GM18909 (cell line): ENCODE results near the gene CHPF.

ENCODE experiments used
- ATAC-seq: cut with Tn5 transposase; IDR thresholded peaks from one replicate; pipeline ENCODE4 v1.9.1; 2021; ENCODE audit warnings: mild to moderate bottlenecking; ENCODE audit not compliant: unreplicated experiment, poor library complexity

Gene CHPF

DNA sequence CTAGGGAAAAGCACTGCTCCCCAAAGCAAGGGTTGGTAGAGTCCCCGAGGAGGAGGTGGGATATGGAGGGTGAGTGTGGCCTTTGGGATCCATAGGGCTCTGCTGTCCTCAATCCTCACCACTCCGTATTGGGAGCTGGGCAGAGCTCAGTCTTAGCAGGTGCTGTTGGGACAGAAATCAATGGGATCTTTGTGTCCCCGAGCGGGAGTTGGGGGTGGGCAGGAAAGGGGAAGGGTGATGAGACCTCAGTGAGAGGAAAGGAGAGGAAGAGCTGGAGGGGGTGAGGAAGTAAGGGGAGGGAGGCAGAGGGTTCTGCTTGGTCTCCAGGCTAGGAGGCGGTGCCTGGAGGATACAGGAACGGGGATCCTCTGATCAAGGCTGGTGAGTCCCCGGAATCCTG lies 26.7 kb downstream of the CHPF start:
- no peak for ATAC-seq

DNA sequence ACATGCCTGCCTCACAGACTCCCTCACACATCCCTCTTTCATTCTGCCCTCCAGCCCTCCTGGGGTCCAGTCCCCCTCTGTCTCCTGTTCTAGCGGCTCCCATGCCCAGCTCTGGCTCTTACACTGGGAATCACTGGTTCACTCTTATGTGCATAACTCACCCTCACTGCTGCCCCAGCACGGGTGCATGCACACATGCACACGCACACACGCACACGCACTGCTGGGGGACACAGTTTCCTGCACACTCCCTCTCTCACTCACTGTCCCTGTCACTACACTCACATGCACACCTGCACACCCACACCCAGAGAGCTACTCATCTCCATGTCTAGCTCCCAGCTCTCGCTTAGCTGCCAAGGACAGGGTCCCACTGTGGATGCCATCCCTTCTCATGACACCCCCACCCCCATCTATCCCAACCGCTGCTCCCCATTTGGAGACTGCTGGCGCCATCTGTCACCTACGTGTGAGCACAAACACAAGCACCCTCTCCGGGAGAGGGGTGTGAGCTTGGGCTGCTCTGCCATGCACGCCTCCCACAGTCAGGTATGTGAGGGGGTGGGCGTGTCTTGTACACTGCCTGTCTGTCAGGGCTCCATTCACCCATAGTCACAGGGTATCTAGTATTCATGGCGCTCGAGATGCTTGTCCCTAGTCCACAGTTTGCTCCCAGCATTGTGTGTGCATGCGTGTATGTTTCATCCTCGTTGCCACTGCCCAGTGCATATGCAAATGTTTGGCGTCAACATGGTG lies 27.6 kb downstream of the CHPF start:
- ATAC-seq = no peak

DNA sequence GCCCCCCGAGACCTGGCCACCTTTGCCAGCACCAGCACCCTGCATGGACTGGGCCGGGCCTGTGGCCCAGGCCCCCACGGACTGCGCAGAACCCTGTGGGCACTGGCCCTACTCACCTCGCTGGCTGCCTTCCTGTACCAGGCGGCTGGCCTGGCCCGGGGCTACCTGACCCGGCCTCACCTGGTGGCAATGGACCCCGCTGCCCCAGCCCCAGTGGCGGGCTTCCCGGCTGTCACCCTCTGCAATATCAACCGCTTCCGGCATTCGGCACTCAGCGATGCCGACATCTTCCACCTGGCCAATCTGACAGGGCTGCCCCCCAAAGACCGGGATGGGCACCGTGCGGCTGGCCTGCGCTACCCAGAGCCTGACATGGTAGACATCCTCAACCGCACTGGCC lies 28.8 kb downstream of the CHPF start:
- no peak for ATAC-seq

DNA sequence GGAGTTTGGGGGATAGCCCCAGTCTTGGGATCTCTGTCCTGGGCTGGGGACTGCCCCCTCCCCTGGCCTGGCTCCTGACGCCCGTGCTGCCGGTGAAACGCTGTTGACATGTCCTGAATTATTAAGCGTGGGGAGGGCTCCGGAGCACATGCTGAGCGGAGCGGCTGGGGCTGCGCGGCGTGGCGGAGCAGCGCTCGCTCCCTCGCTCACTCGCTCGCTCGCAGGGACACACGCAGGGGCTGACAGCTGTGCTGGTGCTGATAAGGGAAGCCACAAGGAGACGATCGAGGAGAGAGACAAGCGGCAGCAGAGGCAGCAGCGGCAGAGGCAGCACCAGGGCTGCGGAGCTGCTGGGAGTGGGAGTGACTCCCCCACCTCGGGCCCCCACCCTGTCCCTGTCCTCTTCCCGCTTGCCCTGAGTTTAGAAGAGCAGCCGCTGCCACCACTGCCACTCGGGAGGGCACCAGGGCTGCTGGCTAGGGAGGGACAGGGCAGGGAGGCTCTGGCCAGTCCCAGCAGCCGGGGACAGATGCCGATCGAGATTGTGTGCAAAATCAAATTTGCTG lies 29.3 kb downstream of the CHPF start, which contains the start of gene ASIC4:
TSS of gene ASIC4 (plus strand) at position 287 of the 566 bp plus-strand sequence. CDS start at position 530, 243 bp downstream.
- no peak for ATAC-seq

DNA sequence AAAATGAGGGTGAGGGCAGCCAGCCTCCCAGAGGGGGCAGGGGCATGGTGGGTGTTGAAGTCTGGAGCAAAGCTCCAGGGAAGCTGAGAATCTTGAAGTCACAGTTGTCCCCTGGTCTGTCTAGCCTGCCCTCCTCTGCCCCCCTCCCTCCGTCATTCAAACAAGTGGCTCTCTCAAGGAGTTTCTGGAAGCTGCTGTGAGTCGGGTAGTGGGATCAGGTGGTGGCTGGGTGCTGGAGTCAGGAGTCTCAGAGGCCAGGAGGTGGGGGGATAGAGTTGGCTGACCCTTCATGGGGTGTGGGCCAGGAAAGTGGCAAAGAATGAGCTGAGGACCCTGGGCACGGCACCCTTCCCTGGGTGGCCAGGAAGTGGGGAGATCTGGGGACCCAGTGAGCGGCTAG lies 29.8 kb downstream of the CHPF start:
- no peak for ATAC-seq

DNA sequence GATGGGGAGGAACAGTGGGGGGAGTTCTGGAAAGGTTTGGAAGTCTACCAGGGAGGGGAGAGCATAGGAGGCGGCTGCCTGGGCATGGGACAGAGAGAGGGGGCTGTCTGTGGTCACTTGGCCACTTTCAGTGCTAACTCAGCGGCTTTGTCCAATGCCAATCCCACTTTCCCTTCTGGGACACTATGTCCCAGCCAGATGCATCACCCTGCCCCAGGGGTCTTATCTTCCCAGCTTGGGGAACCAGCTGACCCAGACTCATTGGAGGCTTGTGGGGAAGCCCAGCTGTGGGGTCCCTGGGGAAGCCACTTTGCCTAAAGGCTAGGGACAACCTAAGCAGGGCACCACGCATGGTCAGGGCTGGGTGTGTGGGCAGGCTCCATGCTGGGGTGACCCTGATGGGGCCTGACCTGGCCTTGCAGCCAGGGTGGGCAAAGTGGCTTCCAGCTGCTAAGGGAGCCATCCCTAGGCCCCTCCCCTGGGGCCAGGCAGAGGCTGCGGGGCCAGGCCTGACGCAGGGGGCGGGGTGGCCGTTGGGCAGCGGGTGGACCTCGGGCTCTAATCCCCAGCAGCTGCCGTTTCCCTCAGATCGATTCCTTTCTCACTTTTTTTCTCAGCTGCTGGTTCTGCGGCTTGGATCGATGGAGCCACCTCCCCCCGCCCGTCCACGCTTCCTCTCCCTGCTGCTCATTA lies 30.9 kb downstream of the CHPF start:
- ATAC-seq = no peak

DNA sequence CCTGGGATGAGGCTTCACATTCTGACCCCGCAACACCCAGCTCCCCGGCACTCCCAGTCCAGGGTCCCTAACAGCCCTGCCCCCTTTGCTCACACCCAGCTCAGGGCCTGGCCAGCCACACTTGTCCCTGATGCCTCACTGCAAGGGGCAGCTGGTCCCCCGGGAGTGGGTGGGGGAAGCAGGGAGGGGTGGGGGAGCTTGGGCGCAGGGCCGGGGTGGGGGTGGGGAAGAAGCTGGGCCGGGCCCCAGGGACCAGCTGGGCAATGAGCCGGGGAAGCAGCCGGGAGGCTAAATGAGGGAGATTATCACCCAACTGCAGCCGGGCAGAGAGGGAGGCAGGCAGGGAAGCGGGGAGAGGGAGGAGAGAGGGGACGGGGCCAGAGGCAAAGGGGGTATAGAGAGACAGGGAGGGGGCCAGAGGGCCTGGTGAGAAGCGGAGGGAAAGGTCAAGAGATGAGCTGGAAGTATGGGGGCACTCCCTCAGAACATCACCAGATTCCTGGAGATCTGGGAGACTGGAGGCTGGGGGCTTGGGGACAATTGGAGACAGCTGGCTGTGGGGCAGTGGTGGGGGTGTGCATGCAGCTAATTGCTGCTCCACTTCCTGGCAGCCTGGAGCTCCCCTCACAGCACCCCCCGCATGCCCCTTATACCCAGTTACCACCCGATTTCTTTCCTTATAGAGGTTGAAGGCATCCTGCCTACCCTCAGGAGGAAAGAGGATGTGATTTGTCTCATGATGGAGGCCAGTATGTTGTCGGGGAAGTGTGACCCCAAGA lies 31.9 kb downstream of the CHPF start:
- ATAC-seq = no peak

DNA sequence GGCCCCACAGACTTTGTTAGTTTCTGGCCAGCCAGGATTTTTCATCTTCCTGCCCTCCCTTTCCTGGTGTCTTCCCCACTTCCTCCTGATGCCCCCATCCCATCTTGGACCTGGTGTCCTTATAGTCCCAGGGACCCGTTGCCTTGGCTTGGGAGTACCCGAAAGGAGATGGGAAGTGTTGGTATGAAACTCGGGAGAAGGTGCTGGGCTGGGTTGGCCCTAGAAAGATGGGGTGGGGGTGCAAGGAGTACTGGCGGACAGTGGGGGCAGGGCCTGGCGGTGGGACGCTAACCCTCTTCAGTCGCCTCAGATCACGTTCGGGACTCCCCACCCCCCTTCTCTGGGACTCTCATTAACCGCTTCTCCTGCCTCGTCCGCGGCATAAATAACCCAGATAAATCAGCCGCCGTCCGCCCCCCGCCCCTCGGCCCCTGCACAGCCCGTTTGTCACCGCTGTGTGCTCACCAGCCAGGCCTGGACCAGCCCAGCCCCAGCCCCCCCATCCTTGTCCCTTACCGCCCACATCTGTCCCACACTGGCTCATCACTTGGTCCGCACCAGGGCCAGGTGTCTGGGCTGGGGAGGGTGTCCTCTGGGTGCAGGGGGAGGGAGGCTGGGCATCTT lies 33.0 kb downstream of the CHPF start:
- ATAC-seq = no peak

DNA sequence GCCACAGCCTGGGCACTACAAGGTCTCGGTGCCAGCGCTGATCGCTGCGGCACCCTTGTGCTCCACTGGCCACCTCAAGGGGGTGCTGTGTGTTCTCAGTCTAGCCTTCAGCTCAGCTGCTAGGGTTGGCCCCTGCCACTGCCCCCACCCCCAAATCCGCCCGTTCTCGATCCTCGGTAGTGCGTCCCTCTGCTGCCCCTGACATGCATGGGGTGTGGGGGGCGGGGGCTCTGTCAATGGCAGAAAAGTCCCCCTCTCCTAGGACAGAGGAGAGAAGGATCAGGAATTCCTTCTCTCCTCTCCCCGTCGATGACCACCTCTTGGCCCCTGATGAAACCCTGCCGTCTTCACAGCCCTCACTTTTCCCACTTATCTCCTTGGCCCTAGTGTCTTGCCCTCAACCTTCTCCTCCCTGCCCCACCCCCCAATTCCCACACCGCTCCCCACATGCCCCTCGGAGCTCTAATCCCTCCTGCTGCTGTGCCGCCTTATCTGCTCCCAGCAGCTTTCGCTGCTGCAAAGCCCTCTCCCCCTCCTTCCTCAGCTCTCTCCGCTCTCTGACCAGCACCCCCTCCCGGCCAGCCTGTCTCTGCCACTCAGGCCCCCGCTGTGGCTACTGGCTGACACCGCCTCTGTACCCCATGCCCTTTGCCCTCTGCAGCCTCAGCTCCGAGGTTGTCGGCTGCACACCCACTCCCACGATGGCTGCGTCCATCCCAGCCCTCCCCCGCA lies 33.7 kb downstream of the CHPF start:
- ATAC-seq = peak; percentile 55

DNA sequence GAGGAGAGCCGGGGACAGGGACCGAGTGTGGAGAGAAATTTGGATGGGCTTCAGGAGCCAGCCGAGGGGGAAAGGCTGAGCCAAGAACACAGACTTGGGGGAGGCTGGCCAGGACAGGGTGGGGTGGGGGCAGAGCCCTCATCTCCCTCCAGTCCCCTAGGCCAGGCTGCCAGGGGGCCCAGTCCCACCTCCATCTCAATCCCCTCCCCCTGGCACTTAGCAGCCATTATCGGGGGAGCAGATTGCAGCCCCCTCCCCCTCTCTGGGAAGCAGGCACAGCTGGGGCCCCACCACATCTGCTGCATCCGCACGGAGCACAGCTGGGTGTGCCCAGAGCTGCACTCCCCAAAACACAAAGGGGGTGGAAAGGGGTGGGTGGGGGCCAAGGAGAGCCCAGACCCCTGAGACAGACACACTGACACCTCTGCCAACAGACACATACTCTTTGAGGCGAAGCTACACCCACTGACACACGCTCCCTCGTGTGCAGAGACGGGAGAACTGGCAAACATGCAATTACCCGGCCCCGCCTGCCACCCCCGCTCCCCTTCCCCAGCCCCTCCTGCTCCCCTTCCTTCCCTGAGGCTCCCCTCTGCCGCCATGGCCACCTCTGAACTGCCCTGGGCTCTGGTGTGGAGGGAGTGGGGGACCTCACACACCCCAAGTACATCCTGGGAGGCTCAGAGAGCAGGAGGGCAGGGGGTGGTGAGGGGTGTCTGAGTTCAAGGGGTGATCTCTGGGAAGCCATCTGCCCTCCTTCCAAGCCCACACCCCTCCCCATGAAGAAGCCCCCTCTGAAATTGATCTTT lies 34.4 kb downstream of the CHPF start:
- ATAC-seq = peak; percentile 21

DNA sequence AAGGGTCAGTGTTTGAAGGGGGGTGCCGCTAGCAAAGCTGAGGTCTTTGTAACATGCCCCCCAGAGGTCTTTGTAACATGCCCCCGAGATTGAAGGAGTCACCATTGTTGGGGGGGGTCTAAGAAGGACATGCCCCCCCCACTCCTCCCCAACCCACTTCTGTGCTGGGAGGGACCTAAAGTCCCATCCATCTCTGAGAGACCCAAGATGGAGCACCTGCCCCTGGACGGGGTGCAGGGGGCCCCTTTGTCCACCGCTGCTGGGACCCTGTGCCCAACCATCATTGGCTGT lies 35.2 kb downstream of the CHPF start:
- no peak for ATAC-seq

DNA sequence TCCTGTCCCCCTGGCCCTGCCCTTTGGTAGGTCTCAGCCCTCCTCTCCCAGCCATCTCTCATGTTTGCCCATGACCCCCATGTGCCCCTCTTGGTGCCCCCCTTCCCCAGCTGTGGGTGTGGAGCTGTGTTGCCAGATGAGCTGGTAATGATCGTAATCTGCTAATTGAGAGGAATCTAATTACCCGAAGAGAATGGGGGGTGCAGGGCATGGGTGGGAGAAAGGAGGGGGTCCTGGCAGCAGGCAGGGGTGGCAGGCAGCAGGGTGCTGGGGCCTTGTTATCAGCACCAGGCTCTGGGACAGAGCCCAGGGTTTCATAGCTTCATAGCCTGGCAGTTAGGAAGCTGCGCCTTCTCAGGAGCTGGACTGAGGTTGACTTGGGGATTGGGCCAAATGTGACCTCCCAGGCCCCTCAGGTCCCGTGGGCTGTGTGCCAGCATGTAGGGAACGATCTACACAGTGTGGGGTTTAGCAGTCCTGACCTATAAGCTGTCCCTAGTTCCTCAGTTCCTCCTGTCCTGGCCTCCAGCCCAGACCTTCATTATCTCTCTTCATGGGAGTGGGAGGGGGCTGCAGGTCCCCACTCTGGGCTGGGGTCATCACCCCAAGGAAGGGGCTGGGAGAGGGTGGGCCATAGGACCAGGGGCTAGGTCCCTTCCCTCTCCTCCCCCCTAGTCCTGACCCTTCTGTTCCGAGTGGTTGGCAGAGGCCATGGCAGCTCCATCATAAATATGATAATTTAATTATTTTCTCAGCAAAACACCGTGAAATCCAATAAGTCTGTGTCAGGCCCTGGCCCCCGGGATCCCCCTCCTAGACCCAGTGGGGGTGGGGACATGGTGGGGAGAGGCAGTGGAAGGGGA lies 35.8 kb downstream of the CHPF start:
- no peak for ATAC-seq

DNA sequence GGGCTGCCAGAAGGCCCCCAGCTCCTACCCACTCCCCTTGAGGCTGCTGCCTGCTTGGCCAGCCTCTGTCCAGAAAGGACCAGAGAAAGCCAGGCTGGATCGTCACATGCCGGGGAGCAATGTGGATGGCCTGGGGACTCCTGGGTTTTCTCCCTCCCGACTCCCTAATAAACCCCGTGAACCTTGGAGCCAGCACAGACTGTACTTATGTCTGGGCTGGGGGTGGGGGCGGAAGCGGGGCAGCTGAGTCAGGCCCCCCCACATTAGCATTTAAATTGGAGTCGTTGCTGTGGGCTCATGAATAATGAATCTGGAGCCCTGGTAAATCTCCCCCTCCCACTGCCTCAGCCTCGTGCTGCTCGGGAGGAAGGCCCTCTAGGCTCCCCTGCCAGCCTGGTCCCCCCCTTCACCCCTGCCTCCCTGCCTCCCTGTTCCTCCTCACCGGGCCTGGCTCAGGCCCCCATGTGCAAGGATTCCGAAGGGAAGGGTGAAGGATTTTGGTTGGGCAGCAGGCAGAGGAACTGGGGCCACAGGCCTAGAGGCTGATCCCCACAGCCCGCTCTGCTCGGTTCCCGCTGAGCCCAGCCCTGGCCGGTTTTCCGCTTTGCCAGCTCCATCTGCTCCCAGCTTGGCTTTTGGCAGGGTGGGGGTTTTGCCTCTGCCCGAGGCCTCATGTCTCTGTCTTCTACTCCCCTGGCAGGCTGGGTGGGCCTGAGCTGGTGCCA lies 36.6 kb downstream of the CHPF start:
- ATAC-seq = no peak

DNA sequence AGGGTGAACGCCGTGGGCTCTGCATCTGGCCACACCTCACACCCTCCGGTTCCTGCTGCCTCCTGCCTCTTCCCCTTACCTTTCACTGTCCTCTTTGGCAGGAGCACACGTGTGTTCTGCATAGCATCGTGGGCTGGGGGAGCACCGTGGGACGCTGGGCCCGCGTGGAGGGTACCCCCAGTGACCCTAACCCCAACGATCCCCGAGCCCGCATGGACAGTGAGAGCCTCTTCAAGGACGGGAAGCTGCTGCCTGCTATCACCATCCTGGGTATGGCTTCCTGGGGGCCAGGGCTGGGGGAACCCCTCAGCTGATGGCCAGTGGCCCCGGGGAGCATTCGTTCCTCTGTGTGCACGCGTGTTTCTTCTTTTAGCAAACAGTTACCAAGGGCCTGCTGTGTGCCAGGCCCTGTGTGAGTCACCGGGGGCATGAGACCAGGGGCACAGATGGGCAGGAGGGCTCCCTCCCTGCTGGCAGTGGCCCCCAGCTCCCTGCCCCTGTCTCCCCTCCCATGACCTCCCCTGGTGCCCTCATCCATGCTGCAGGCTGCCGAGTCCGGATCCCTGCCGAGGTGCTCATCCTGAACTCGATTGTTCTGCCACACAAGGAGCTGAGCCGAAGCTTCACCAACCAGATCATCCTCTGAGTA lies 37.3 kb downstream of the CHPF start:
- no peak for ATAC-seq

DNA sequence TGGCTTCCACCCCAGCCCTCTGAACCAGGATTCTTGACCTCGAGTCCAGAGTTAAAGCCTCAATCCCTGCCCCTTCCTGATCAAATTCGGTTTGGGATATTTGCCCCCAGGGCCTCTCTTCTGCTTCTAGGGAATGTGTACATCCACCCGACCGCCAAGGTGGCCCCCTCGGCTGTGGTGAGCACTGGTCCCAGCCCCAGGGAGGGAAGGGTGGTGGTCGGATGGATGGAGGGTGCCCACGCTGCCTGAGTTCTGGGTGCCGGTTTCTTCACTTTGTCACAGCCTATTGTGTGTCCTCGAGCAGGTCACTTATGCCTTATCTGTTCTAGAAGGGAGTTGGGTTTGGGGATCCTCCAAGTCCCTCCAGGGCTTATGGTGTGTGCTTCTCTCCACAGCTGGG lies 38.0 kb downstream of the CHPF start:
- ATAC-seq = no peak

DNA sequence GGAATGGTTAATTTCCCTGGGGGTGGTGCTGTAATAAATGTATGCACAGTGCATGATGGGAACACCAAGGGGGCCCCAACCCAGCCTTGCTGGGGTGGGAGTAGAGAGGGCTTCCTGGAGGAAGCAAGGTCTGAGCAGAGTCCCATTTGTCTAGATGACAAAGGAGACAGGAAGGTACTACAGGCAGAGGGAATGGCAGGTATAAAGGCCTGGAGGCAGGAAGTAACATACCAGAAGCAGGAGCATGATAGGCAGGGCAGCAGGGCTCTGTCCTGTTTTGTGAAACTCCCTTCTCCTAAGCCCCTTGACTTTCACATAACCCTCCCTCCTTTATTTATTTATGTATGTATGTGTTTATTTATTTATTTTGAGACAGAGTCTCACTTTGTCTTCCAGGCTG lies 41.0 kb downstream of the CHPF start:
- no peak for ATAC-seq

DNA sequence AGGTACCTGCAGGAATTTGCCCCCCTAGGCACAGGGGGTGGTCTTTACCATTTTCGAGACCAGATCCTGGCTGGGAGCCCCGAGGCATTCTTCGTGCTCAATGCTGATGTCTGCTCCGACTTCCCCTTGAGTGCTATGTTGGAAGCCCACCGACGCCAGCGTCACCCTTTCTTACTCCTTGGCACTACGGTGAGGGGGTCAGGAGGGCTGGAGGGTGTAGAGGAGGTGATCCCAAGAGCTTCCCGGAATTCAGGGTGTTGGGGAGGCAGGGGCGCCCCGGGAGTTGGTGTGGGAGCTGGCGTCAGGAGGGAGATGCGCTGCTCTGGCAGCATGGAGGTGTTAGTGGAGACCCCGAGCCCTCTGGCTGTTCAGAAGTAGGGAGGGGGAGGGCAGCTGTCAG lies 41.8 kb downstream of the CHPF start:
- ATAC-seq = no peak
